ENCODE results near the gene ARHGAP18.

The ARHGAP18 gene

GRCh38 chr6:129719692-129720091, 9.7 kb upstream of the ARHGAP18 start:
- DNase-seq (ENCODE audit: low spot score), result no peak

GRCh38 chr6:129717277-129717676, 7.3 kb upstream of the ARHGAP18 start:
- no peak for DNase-seq (ENCODE audit: low spot score)

GRCh38 chr6:129713806-129714333, 3.9 kb upstream of the ARHGAP18 start:
- no peak for DNase-seq (ENCODE audit: low spot score)

- no peak for DNase-seq (ENCODE audit: low spot score)
Observed at GRCh38 chr6:129711271-129711631, 1.3 kb upstream of the ARHGAP18 start.

- DNase-seq (ENCODE audit: low spot score), result no peak
Observed at GRCh38 chr6:129710450-129711270, 683 bp upstream of the ARHGAP18 start.

- DNase-seq (ENCODE audit: low spot score), result no peak
Observed at GRCh38 chr6:129709196-129709768, 695 bp downstream of the ARHGAP18 start.

GRCh38 chr6:129708496-129709195, 1.3 kb downstream of the ARHGAP18 start:
- no peak for DNase-seq (ENCODE audit: low spot score)

GRCh38 chr6:129707882-129708495, 2.0 kb downstream of the ARHGAP18 start:
- no peak for DNase-seq (ENCODE audit: low spot score)

- DNase-seq (ENCODE audit: low spot score), result no peak
Observed at GRCh38 chr6:129707028-129707427, 2.9 kb downstream of the ARHGAP18 start.

GRCh38 chr6:129705212-129705611, 4.8 kb downstream of the ARHGAP18 start:
- no peak for DNase-seq (ENCODE audit: low spot score)

- DNase-seq (ENCODE audit: low spot score), result no peak
Observed at GRCh38 chr6:129704708-129705107, 5.3 kb downstream of the ARHGAP18 start.

- no peak for DNase-seq (ENCODE audit: low spot score)
Observed at GRCh38 chr6:129701721-129702455, 8.1 kb downstream of the ARHGAP18 start.

GRCh38 chr6:129700666-129701065, 9.3 kb downstream of the ARHGAP18 start:
- DNase-seq (ENCODE audit: low spot score), result no peak

- DNase-seq (ENCODE audit: low spot score), result no peak
Observed at GRCh38 chr6:129699659-129700058, 10.3 kb downstream of the ARHGAP18 start.

GRCh38 chr6:129698430-129698829, 11.5 kb downstream of the ARHGAP18 start:
- no peak for DNase-seq (ENCODE audit: low spot score)

- no peak for DNase-seq (ENCODE audit: low spot score)
Observed at GRCh38 chr6:129697788-129698187, 12.2 kb downstream of the ARHGAP18 start.

- DNase-seq (ENCODE audit: low spot score), result no peak
Observed at GRCh38 chr6:129696843-129697242, 13.1 kb downstream of the ARHGAP18 start.

- no peak for DNase-seq (ENCODE audit: low spot score)
Observed at GRCh38 chr6:129696028-129696418, 14.0 kb downstream of the ARHGAP18 start.

- no peak for DNase-seq (ENCODE audit: low spot score)
Observed at GRCh38 chr6:129695373-129696027, 14.5 kb downstream of the ARHGAP18 start.

- DNase-seq (ENCODE audit: low spot score), result no peak
Observed at GRCh38 chr6:129694036-129694435, 15.9 kb downstream of the ARHGAP18 start.

GRCh38 chr6:129692467-129692866, 17.5 kb downstream of the ARHGAP18 start:
- DNase-seq (ENCODE audit: low spot score), result no peak

Measured in iPS-NIHi11 (cell line).